Measurements from ENCODE around the gene ADA.
"Not testable (repeated sequence)": the region's sequence is repeated elsewhere in the genome, so short reads cannot be mapped to it uniquely, and the experiment has no call there.

Gene ADA

GRCh38 chr20:44660581-44660980, 9.1 kb upstream of the ADA start:
- TF ChIP-seq POLR2A (IDR thresholded peaks at IDR 0.05; ENCODE audit: low read depth, low read length), result no peak
- FAIRE-seq (no peak), DNase-seq (ENCODE audit: insufficient read length, low spot score) (no peak)

DNA sequence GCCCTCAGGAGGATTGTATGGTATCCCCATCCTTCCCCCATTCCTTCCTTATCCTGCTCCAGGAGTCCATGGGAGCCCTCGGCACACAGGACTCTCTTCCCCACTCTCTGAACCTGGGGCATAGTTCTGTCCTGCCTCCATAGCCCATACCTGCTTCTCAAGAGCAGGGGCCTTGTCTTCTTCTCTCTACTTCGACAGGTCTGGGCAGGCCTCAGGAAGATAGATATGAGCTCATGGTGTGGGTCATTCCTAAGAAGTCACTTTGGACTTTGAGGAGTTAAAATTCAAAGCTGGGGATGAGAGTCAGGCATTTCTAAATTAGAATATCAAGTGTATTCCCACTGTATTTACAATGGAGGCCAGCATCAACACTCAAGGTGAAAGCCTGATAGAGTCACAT, 8.4 kb upstream of the ADA start:
- TF ChIP-seq POLR2A (IDR thresholded peaks at IDR 0.05; ENCODE audit: low read depth, low read length), result no peak
- FAIRE-seq (no peak), DNase-seq (ENCODE audit: insufficient read length, low spot score) (no peak)

GRCh38 chr20:44658810-44659209, 7.3 kb upstream of the ADA start:
- no peak for DNase-seq (ENCODE audit: insufficient read length, low spot score)
- FAIRE-seq, result no peak
- no peak for TF ChIP-seq POLR2A (IDR thresholded peaks at IDR 0.05; ENCODE audit: low read depth, low read length)

GRCh38 chr20:44657875-44658274, 6.4 kb upstream of the ADA start:
- TF ChIP-seq POLR2A (IDR thresholded peaks at IDR 0.05; ENCODE audit: low read depth, low read length), result no peak
- FAIRE-seq (no peak), DNase-seq (ENCODE audit: insufficient read length, low spot score) (no peak)

DNA sequence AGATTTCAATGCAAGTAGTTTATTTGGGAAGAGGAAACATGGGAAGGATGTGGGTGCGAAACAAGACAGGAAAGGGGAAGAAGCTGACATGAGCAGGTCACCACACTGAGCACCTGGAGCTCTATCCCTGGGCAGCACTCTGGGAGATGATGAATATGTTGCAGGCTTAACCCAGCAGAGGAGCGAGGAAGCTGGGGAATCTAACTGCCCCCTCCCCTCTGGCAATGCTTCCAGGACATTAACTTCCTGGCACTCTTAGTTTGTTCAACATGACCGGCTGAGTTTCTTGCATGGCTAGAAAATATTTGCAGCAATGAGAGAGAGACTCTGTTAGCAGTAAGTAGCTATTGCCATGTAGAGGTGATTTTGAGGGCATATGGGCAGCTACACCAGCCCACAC, 4.9 kb upstream of the ADA start:
- no peak for TF ChIP-seq POLR2A (IDR thresholded peaks at IDR 0.05; ENCODE audit: low read depth, low read length)
- no peak for FAIRE-seq
- DNase-seq (ENCODE audit: insufficient read length, low spot score), result no peak

GRCh38 chr20:44654210-44654609, 2.7 kb upstream of the ADA start:
- not testable (repeated sequence) for FAIRE-seq; DNase-seq (ENCODE audit: insufficient read length, low spot score)

DNA sequence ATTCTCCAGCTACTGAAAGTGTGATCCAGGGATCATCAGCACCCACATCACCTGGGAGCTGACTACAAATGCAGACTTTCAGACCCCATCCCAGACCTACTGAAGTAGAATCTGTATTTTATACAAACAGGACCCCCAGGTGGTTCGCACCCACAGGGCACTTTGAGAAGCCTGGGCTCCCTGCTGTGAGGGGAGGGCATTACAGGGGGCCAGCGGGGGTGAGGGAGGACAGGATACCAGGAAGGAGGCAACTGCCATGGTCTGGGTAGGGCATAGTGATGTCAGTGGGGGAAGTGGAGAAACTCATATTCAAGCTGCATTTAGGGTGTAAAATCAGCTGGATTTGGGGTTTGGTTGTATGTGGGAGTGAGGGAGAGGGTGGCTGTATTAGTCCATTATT, 2.0 kb upstream of the ADA start:
- no peak for FAIRE-seq
- DNase-seq (ENCODE audit: insufficient read length, low spot score), result no peak
- no peak for TF ChIP-seq POLR2A (IDR thresholded peaks at IDR 0.05; ENCODE audit: low read depth, low read length)

GRCh38 chr20:44651434-44651683, 140 bp downstream of the ADA start:
- DNase-seq (ENCODE audit: insufficient read length, low spot score) (no peak), FAIRE-seq (no peak)
- peak; percentile 68 for TF ChIP-seq POLR2A (IDR thresholded peaks at IDR 0.05; ENCODE audit: low read depth, low read length)

- no peak for TF ChIP-seq POLR2A (IDR thresholded peaks at IDR 0.05; ENCODE audit: low read depth, low read length)
- FAIRE-seq (no peak), DNase-seq (ENCODE audit: insufficient read length, low spot score) (no peak)
These were observed 597 bp downstream of the ADA start for GRCh38 chr20:44650771-44651433.

DNA sequence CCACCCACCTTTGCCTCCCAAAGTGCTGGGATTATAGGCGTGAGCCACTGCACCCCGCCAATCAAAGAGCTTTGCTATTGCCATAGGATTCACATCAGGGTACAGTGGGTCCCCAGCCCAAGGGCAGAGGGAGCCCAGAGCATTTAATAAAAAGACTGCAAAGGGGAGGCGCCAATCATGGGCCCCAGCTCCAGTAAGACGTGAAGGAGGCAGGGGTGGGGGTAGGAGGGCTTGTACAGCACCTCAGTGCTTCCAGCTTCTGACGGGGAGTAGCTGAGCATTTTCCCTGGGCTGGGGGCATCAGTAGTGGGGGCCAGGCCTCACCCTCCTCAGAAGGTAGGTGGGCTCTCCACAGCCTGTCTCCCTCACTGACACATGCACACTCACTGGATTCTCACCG, 1.5 kb downstream of the ADA start:
- DNase-seq (ENCODE audit: insufficient read length, low spot score), result no peak
- FAIRE-seq, result no peak
- TF ChIP-seq POLR2A (IDR thresholded peaks at IDR 0.05; ENCODE audit: low read depth, low read length), result no peak

DNA sequence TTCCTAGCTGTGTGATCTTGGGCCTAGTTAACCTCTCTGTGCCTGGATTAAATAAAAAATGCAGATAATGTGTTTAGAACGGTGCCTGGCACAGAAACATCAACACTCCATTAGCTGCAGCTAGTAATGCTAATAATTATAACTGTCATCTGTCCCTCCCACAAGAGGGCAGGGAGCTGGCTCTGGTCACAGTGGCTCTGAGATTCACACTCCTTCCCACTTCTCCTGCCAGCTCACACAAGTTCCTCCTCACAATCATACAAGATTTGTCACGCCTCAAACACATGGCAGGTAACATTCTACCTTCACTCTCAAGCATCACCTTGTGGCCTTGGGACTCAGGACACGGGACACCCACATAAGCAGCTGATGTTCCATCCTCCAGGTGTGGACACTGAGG, 2.4 kb downstream of the ADA start:
- no peak for TF ChIP-seq POLR2A (IDR thresholded peaks at IDR 0.05; ENCODE audit: low read depth, low read length)
- DNase-seq (ENCODE audit: insufficient read length, low spot score) (no peak), FAIRE-seq (no peak)

GRCh38 chr20:44648579-44648978, 2.9 kb downstream of the ADA start:
- DNase-seq (ENCODE audit: insufficient read length, low spot score) (no peak), FAIRE-seq (no peak)
- no peak for TF ChIP-seq POLR2A (IDR thresholded peaks at IDR 0.05; ENCODE audit: low read depth, low read length)

DNA sequence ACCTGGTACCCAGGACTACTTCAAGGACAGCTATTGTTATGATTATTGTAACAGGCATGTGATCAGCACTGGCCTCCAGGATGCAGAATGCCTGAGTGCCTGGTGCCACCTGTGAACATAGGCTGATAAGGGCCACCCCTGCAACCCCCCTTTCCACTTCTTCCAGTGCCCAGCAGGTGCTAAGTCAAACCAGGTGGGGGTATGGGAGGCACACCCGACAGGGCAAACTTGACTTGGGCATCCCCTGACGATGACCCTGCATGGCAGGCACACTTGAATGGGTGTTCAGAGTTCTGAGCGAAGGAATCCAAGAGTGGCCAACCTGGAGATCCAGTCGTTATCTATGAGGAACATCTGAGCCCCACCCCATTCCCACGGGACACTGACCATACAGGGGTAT, 3.4 kb downstream of the ADA start:
- TF ChIP-seq POLR2A (IDR thresholded peaks at IDR 0.05; ENCODE audit: low read depth, low read length), result no peak
- FAIRE-seq (no peak), DNase-seq (ENCODE audit: insufficient read length, low spot score) (no peak)

GRCh38 chr20:44646641-44647274, 4.7 kb downstream of the ADA start:
- FAIRE-seq, result no peak
- no peak for TF ChIP-seq POLR2A (IDR thresholded peaks at IDR 0.05; ENCODE audit: low read depth, low read length)
- DNase-seq (ENCODE audit: insufficient read length, low spot score), result no peak

DNA sequence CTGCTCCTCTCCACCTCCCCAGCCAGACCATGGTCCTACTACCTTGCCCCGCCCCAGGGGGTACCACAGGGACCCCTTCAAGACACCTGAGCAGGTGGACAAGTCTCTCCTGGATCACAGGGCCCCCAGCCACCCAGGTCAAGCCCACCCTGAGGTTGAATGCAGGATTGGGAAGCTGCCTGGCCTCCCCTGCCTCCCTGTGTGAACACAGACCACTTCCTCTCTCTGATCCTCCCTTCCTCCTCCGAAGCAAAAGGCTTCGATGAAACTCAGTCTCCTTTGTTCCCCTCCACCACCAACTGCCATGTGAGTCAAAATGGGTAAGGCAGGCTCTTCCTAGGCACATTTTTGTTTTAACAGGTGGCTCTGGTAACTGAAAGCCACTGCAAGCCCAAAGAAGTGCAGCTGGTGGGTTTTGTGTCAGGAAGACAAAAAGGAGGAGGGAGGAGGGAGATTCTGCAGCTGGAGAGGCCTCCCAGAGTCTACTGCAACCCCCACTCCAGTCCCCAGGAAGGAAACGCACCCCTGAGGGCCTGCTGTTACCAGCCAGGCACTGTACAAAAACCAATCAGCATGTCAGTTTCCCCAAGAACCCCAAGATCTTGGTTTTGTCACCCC, 5.4 kb downstream of the ADA start:
- TF ChIP-seq POLR2A (IDR thresholded peaks at IDR 0.05; ENCODE audit: low read depth, low read length), result no peak
- FAIRE-seq (no peak), DNase-seq (ENCODE audit: insufficient read length, low spot score) (no peak)

All from H54 (cell line).